Gastroesophageal sphincter (tissue), 3 donors: ENCODE measurements around the gene ERBB4.

ENCODE experiments used
- CTCF ChIP-seq, 4 experiments: fragments of 200-600 bp in 2 of 4; fragments of 450-650 bp in 2 of 4; sonication (generic) in 1 of 4; IDR thresholded peaks; one replicate each; pipeline ENCODE4 v1.5.1; 2017 to 2019; ENCODE audit warnings: antibody characterized with exemption in 4 of 4, mild to moderate bottlenecking in 2 of 4, moderate library complexity in 2 of 4
- EP300 ChIP-seq: sonication (generic); formaldehyde crosslinking; IDR thresholded peaks from one replicate; pipeline ENCODE4 v1.6.1; 2017; ENCODE audit warnings: antibody characterized with exemption, mild to moderate bottlenecking
- POLR2A ChIP-seq, 2 donors: fragments of 450-650 bp; IDR thresholded peaks; one replicate each; pipeline ENCODE4 v1.6.1; 2017; ENCODE audit warnings: antibody characterized with exemption in 2 of 2, mild to moderate bottlenecking in 2 of 2, moderate library complexity in 1 of 2

DNA sequence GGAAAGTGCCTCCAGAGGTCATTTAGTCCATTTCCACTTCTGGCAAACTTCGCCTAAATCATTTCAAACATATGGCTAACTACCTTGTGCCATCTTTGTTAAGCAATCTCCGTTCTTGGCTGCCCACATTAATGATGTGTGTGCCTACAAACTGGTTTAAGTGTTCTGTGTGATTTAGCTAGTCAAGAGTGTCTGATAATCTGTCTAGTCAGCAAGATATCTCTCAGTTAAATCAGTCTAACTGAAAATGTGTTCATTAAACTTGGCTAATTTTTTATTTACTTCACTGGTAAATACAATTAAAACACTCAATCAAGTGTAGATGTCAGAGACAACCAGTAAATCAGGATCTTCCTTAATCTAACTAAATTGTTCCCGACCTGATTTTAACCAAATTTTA lies 352.4 kb downstream of the ERBB4 start:
- TF ChIP-seq EP300 (no peak), CTCF (IDR thresholded peaks at IDR 0.05) (no peak), POLR2A (IDR thresholded peaks at IDR 0.05) (no peak)
